Prostate gland (tissue), 2 donors: ENCODE data around the gene BPIFA2. TPM values are rescaled to one million over a fixed set of nuclear protein-coding genes. Genes with fewer than 3 reads are reported as not detected.

Experiments used
- DNase-seq: peaks from one replicate; pipeline ENCODE4 v3.0.0-alpha.2; 2019; ENCODE audit warnings: low spot score
- H3K27ac ChIP-seq, 2 donors: fragments of 200-600 bp; sonication (generic); 2 replicates each; pipeline ENCODE4 v1.5.1; 2017 to 2019
- H3K27me3 ChIP-seq: fragments of 200-600 bp; sonication (generic); replicated peaks from 2 replicates; pipeline ENCODE4 v1.5.1; 2019; ENCODE audit not compliant: insufficient read depth
- H3K36me3 ChIP-seq, 2 donors: fragments of 200-600 bp; sonication (generic); 1 replicate in 1 of 2; 2 replicates in 1 of 2; pipeline versions ENCODE4 v1.5.1 to v1.8.1; 2017 to 2019
- H3K4me1 ChIP-seq: fragments of 200-600 bp; sonication (generic); replicated peaks from 2 replicates; pipeline ENCODE4 v1.5.1; 2019
- H3K4me3 ChIP-seq, 2 donors: fragments of 200-600 bp; sonication (generic); 2 replicates each; pipeline ENCODE4 v1.5.1; 2017 to 2019
- H3K9me3 ChIP-seq: fragments of 200-600 bp; sonication (generic); 2 replicates; pipeline ENCODE4 v1.5.1; 2017
- CTCF ChIP-seq, 4 experiments: fragments of 200-600 bp in 2 of 4; fragments of 450-650 bp in 2 of 4; sonication (generic) in 2 of 4; IDR thresholded peaks; 1 replicate in 3 of 4; 2 replicates in 1 of 4; pipeline ENCODE4 v1.5.1; 2016 to 2019; ENCODE audit warnings: antibody characterized with exemption in 4 of 4, mild to moderate bottlenecking in 2 of 4, moderate library complexity in 2 of 4
- POLR2A ChIP-seq: fragments of 450-650 bp; IDR thresholded peaks from one replicate; pipeline ENCODE4 v1.6.1; 2016; ENCODE audit warnings: antibody characterized with exemption, mild to moderate bottlenecking
- POLR2AphosphoS5 ChIP-seq: sonication (generic); formaldehyde crosslinking; IDR thresholded peaks from one replicate; pipeline ENCODE4 v1.6.1; 2017; ENCODE audit warnings: antibody characterized with exemption
- WGBS: methylation state at CpG from one replicate; pipeline ENCODE4 v1.1.5; 2018; 5-methylcytosine and 5-hydroxymethylcytosine counted together
- intact Hi-C: fragments of 100-400 bp; cut with DNase I; formaldehyde crosslinking; loops from one replicate; pipeline ENCODE4 v1.14.2; 2022
- total RNA-seq, 2 donors: library from RNA; depleted of rRNA; stranded (reverse); fragments of >200 nt; gene quantifications; one replicate each; pipeline ENCODE4 v1.1.0, GENCODE V29; 2016

BPIFA2 gene
- total RNA-seq, 2 donors from 2014 or later = not detected

DNA sequence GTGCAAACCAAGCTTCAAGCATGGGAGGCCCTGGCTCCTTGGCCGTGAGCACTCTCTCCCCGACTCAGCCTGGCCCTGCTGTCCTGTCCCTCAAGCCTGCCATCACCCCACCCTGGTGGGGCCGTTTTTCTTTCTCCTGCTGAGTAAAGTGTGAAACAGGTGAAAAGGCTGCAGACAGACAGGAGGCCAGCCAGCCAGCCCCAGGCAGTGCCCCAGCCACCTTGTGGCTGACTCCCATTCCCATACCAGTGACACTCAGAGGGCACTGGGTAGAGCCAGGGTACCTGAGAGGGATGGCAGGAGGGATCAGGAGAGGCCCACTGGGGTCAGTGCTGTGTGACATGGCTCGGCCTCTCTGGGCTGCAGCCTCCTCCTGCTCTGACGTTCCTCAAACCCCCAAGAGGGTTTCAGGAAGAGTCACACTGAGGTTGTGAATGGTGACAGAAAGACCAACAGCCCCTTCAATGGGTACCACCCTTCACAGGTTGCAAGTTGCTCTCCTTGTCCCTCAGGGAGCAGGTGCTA lies 35.9 kb upstream of the BPIFA2 start:
- H3K9me3 ChIP-seq = no peaks in the 10 kb centered on the region
- no peaks in the 10 kb centered on the region for H3K36me3 ChIP-seq
- H3K4me3 ChIP-seq = no peak overlapping the region
- peaks cover 5% of the 10 kb centered on the region for H3K27me3 ChIP-seq
- no peak overlapping the region for H3K27ac ChIP-seq
- no peak for DNase-seq
- TF ChIP-seq CTCF (IDR thresholded peaks at IDR 0.05) (no peak), POLR2A (no peak), POLR2AphosphoS5 (no peak)
- intact Hi-C loops = no loop called here
- no peaks in the 10 kb centered on the region for H3K4me1 ChIP-seq
- 86% methylated on average over 5 of the region's 5 CpGs for WGBS

DNA sequence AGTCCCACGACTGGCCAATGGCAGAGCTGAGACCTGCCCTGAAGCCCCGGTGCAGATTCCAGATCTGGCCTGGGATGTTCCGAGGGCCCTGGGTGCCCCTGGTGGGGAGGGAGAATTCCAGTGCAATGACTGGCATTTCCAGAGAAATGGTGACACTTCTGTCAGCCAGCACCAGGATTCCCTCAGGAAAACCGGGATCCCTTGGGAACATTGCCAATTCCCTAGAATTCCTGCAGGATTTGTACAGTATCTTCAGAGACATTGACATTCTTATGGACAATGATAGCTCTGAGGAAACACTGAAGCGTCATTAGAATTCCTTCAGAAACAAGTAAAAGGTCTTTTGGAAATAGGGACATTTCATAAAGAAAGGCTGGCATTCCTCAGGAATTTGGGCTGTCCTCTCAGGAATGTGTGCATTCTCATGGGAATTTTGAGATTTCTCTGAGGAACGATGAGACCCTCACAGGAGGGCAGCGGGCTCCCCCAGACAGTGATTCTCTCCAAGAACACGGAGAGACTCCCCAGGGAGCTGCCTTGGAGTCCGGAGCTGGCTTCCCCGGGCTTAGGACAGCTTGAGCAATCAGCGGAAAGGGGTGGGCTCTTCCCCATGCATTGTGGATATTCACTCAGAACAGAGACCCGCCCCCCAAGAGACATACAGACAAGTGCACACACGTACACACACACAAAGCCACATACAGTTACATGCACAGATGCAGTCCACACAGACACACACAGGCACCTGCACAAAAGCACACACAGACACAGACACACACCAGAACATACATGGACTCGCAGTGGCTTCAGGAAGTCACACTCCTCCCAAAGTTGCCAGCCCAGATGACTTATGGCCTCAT lies 35.2 kb upstream of the BPIFA2 start:
- Histone ChIP-seq H3K4me1 (no peaks in the 10 kb centered on the region), H3K27ac (no peak overlapping the region), H3K36me3 (no peaks in the 10 kb centered on the region), H3K4me3 (no peak overlapping the region), H3K9me3 (no peaks in the 10 kb centered on the region), H3K27me3 (peaks cover 5% of the 10 kb centered on the region)
- no peak for TF ChIP-seq POLR2A
- TF ChIP-seq POLR2AphosphoS5 = no peak
- no peak for TF ChIP-seq CTCF (IDR thresholded peaks at IDR 0.05)
- intact Hi-C loops = no loop called here
- no peak for DNase-seq
- 32% methylated on average over 14 of the region's 14 CpGs for WGBS

GRCh38 chr20:33133373-33133941 lies 34.5 kb upstream of the BPIFA2 start:
- Histone ChIP-seq H3K9me3 (no peaks in the 10 kb centered on the region), H3K4me1 (no peaks in the 10 kb centered on the region), H3K4me3 (no peak overlapping the region), H3K27me3 (peaks cover 5% of the 10 kb centered on the region), H3K36me3 (no peaks in the 10 kb centered on the region), H3K27ac (no peak overlapping the region)
- intact Hi-C loops = no loop called here
- 85% methylated on average over 11 of the region's 11 CpGs for WGBS
- no peak for DNase-seq
- TF ChIP-seq CTCF (IDR thresholded peaks at IDR 0.05) (no peak), POLR2A (no peak), POLR2AphosphoS5 (no peak)

GRCh38 chr20:33137195-33137594 lies 30.8 kb upstream of the BPIFA2 start:
- no peak for DNase-seq
- H3K27ac ChIP-seq = no peak overlapping the region
- H3K4me1 ChIP-seq = no peaks in the 10 kb centered on the region
- H3K4me3 ChIP-seq = no peak overlapping the region
- no peaks in the 10 kb centered on the region for H3K9me3 ChIP-seq
- H3K36me3 ChIP-seq = no peaks in the 10 kb centered on the region
- 75% methylated on average over 3 of the region's 3 CpGs for WGBS
- intact Hi-C loops = no loop called here
- no peaks in the 10 kb centered on the region for H3K27me3 ChIP-seq
- TF ChIP-seq POLR2AphosphoS5 (no peak), POLR2A (no peak), CTCF (IDR thresholded peaks at IDR 0.05) (no peak)
